Stimulated activated CD4-positive, alpha-beta T cell treated with anti-CD3 and anti-CD28 coated beads, TNF-alpha, amount 100 ng/mL, for 24 hours (primary cell): ENCODE data around the gene ADPRHL1.

ENCODE experiments used
- DNase-seq, 3 experiments: peaks; one replicate each; pipeline ENCODE4 v3.0.0-alpha.2; 2020; ENCODE audit warnings: low read depth in 3 of 3

Gene ADPRHL1

DNA sequence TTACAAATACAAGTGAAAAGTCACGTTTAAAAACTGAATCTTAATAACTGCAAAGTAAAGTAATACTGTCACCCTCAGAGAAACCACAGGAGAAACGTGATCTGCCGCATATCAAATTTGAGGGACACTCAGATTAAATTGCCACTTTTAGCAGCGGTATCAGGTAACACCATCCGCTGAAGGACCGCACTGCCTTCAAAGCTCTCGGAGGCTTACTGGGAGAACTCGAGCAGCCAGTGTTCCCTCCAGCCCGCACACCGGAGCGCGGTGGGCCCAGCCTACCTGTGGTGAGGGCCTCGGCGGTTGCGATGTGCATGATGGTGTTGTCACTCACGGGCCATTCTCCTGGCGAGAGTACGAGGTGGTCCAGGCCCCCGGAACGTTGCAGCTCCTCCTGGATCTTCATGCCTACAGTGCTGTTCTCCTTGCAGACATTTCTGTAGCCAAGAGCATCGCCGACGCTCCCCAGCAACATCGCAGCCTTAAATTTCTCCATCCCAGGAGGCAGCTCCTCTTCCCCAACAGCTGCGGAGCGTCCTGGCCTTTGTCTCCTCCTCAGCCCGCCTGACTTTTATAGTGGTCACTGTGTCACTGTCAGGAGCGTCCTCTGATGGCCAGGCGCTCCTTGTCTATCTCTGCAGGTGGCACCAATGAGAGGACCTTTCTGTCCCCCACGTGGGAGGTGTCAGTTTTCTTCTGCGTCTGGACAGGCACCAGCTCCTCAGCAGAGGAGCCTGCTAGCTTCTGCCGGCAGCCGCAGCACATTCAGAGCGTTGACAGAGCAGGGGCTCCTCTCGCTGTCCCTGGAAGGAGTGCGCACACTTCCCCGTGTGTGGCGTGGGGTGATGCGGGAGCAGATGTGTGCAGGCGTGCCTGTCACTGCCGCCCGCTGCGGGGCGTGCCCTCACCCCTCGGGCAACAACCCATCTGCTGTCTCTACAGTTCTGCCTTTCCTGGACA is at the start of gene ADPRHL1:
Gene ADPRHL1, minus strand, starts transcription at position 547 of the 960 bp plus-strand sequence. Its CDS starts 51 bp downstream, at position 496.
- DNase-seq = no peak

DNA sequence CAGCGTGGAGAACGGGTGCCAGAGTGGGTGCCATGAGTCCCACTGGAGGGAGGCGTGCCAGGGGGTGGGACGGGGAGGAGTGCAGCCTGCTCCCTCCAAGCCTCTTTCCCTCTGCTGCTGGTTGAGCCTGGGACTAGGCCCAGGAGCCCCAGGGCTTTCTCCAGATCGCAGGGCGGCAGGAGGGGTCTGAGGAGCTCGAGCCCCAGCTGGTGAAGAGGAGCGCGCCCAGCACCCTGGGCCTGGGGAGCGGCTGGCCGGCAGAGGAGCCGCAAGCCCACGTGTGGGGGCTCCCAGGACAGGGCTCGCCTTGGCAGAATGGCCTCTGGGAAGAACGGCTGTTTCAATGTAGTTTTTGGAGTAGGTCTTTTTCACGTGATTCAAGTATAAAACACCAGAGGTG is 49.4 kb upstream of the ADPRHL1 start:
- no peak for DNase-seq

DNA sequence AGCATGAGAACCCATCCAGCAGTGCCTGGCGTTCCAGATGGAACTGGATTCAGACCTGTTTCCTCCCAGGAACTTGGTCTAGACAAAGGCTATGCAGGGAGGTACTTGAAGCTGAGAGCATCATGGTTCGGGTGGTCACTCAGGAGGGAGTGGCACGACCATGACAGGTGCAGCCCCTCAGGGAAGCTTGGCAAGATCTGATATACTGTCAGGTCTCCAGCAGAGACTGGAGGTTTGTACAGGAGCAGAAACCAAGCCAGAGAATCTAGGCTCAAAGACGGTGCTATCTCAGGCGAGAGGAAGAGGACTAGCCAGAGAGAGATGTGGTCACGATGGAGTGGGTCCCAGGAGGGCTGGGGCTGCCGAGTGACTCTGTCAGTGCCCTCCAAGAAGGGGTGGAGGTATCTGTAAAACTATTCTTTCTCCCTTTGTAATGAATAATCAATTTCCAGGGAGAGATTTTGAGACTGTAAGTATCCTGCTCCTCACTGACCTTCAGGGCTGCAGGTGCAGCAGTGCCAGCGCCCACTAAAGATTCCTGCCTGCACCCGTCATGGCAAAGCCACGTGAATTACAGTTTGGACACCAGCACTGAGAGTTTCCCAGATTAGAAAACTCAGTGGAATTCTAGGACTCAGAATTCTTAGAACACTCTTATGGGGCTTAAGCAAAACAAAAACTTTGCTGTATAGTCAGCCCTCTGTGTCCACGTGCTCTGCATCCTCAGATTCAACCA is 47.4 kb upstream of the ADPRHL1 start:
- no peak for DNase-seq

DNA sequence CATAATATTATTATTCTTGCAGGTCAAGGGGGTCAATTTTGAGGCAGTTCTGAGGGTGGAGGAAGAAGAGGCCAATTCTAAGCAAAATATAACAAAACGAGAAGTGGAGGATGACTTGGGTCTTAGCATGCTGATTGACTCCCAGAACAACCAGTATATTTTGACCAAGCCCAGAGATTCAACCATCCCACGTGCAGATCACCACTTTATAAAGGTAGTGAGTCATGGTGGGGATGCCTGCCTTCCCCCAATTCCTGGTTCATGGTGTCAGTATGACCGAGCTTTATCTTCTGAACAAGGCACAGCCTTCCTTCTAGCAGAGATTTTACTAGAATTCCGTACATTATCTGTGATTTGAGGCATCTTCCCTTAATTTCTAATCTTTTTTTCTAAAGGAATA is 46.6 kb upstream of the ADPRHL1 start:
- DNase-seq = no peak

DNA sequence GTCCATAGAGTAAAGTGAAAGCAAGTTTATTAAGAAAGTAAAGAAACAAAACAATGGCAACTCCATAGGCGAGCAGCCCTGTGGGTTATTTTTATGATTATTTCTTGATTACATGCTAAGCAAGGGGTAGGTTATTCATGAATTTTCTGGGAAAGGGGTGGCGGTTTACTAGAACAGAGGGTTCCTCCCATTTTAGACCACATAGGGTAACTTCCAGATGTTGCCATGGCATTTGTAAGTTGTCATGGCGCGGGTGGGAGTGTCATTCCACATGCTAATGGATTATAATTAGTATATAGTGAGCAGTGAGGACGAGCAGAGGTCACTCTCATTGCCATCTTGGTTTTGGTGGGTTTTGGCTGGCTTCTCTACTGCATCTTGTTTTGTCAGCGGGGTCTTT is 45.6 kb upstream of the ADPRHL1 start:
- no peak for DNase-seq

DNA sequence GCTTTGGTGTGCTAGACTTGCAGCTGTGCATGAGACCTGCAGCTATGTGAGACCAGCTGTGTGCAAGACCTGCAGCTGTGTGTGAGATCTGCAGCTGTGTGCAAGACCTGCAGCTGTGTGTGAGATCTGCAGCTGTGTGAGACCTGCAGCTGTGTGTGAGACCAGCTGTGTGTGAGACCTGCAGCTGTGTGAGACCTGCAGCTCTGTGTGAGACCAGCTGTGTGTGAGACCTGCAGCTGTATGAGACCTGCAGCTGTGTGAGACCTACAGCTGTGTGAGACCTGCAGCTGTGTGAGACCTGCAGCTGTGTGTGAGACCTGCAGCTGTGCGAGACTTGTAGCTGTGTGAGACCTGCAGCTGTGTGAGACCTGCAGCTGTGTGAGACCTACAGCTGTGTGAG is 43.9 kb upstream of the ADPRHL1 start:
- no peak for DNase-seq

DNA sequence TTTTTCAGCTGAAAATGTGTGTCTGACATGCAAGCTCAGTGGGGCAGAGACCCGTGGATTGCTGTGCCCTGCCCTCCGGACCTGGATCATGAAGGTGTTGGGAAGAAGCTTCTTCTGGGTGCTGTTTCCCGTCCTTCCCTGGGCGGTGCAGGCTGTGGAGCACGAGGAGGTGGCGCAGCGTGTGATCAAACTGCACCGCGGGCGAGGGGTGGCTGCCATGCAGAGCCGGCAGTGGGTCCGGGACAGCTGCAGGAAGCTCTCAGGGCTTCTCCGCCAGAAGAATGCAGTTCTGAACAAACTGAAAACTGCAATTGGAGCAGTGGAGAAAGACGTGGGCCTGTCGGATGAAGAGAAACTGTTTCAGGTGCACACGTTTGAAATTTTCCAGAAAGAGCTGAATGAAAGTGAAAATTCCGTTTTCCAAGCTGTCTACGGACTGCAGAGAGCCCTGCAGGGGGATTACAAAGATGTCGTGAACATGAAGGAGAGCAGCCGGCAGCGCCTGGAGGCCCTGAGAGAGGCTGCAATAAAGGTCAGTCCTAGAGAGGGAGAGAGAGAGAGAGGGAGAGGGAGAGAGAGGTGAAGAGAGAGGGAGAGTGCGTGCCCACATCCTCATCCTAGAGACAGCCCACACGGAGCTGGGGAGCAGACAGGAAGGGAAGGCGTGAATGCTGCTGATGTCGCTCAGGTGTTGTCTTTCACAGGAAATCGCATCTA is 42.4 kb upstream of the ADPRHL1 start:
- DNase-seq = no peak

DNA sequence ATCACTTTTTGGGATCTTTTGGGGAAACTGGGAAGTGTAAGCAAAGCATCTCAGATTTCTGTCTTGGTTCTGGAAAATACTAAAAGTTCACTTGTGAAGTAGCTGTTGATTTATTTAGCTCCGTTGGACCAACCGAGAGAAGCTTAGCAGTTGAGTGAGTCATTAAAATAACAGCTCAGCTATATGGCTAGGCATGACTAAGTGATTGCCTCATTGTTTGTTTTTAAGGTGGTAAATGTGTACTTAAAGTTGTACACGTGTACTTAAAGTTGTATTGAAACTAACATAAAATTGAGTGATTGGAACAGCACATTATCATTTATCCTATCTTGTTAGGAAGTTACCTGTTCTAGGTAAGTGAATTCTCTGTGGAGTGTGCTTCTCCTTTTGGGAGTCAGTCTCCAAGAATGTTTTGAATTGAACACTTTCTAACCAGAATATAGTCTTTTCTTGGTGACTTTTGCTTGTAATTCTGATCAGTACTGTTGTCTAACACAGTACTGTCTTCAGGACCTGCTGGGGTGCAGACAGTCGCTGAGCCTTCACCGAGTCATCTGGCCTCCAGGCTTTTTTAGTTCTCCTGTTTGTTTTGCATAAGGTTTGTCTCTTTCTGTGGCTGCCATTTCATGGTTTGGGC is 40.1 kb upstream of the ADPRHL1 start:
- no peak for DNase-seq

DNA sequence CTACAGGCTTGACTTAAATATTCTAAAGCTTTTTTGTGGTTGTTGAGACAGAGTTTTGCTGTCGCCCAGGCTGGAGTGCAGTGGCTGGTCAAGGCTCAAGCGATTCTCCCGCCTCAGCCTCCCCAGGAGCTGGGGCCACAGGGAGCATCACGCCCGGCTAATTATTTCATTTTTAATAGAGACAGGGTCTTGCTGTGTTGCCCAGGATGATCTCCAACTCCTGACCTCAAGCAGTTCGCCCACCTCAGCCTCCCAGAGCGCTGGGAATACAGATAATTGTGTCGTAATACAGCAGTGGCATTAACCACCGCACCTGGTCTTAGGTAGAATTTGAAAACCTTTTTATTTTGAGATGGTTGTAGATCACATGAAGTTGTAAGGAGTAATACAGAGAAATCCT is 38.7 kb upstream of the ADPRHL1 start:
- DNase-seq = no peak

DNA sequence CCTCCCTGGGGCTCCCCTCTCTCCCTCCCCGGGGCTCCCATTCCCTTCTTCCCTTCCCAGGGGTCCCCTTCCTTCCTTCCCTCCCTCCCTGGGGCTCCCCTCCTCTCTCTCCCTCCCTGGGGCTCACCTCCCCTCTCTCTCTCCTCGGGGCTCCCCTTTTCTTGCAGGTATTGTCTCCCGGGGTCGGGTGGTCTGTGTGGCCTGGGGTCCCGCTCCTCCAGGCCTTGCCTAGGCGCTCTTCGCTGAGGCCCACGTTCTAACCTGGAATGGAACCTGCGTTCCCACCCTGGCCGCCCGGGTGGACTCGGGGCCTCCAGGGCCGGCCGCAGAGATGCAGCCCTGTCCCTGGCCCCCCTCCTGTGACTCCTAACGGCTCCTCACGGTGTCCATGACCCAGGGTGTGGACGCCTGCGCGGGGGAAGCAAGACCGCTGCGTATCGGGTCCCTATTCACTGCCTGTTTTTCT is 38.2 kb upstream of the ADPRHL1 start:
- DNase-seq = no peak

DNA sequence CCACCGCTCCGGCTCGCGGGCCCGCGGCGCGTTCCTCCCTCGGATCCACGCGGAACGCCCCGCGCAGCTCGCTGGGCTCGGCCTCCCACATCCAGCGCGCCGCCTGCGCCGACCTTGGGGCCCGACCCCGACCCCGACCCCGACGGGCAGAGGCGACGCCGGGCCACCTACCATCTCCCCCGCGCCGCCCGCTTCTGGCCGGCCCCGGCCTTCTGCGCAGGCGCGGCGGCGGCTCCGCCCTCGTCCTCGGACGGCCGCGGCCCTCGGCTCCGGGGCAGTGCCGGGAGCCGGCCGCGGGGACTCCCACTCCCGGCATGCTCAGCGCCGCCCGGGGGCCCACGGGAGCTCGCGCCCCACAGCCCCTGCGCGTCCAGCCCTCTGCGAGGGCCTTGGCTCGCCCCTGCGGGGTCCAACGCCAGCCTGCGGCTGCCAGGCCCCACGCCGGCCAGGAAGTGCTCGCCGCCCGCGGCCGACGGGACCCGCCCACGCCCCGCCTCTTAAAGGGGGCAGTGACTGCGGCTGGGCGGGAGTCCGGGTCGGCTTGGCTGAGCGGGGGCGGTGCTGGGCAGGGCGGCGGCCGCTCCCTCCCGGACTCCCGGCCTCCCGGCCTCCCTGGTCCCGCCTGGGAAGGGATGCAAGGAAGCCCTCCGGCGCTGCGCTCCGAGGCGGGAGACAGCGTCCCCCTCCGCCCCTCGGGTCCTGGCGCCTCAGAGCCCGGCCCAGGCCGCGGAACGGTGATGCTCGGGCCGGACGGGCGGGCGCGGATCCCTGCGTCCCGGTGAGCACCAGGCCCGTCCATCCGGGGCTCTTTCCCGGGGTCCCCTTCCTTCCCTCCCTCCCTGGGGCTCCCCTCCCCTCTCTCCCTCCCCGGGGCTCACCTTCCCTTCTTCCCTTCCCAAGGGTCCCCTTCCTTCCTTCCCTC is 37.5 kb upstream of the ADPRHL1 start, which contains the start of gene DCUN1D2:
Gene DCUN1D2, minus strand, starts transcription at position 216 of the 922 bp plus-strand sequence. Its CDS starts 42 bp downstream, at position 174.
- DNase-seq = peak; percentile 34 to 77 (median 58)

DNA sequence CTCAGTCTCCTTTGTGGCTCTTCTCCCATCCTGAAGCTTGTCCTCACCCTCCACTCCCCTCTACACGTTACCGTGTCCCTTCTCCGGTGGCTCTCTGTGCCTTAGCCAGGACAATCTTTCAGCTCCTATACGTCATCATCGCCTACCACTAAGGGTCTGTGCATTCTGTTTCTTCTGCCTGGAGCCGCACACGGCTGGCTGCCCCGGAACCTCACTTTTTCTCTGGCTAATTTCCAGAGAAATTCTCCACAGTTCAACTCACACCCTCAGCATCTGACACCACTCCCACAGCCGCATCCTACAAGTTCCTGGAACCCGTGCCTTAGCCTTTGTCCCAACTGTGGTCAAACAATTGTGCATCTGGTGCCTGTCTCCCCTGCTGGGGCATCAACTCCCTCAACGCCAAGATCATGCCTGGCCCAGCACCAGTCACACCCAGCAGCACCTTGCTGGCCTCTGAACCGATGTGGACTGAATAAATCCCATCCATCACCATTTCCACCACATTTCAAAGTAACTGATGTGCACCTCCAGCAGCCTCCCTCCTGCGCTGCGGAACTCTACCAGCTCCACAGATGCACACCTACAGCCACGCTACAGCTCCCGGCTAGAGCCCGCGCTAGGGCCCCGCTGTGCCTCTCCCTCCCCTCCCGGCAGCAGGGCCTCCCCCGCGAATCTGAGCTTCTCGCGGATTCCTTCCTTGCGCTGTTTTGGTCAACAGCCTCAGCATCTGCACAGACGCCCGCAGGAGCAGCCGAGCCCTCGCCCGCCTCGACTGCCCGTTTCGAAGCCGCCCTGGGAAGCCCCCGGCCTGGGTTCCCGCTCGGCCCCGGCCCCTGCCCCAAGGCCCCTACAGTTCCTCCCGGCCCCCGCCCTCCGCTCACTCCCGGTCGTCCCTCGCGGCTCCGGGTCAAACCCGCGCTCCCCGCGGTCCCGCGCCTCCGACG is 36.5 kb upstream of the ADPRHL1 start:
- peak; percentile 4 to 28 (median 20) for DNase-seq

DNA sequence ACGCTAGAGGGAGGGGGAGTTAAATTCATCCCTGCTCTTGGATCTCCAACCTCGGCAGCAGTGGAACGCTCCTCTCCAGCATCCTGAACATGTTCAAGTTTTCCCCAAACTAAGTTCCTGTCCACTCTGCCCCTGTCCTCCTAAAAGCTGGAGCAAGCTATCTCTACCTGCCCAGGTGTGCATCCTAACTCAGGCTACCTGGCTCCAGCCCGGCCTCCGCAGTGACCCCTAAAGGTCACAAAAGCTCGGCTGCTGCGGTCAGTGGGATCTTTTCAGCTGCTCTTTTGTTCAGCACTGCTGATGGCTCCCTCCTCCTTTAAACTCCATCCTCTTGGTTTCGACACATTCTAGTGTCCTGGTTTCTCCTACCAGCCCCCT is 35.9 kb upstream of the ADPRHL1 start:
- no peak for DNase-seq

DNA sequence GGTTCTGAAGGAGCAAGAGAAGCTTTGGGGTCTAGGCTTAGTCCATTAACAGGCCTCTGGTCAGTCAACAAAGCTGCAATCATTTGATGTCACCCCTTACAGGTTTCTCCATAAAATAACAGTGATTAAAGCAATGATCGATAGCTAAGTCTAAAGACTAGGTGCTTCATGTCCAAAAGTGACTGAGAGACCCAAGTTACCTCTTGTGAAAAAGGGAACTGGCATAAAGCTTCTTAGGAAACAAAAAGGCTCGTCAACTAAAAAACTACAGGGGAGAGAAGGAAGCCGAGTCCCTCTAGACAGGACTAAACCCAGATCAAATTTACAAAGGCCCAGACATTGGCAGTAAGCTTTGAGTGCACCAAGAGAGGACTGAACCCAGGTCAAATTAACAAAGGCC is 35.0 kb upstream of the ADPRHL1 start:
- no peak for DNase-seq

DNA sequence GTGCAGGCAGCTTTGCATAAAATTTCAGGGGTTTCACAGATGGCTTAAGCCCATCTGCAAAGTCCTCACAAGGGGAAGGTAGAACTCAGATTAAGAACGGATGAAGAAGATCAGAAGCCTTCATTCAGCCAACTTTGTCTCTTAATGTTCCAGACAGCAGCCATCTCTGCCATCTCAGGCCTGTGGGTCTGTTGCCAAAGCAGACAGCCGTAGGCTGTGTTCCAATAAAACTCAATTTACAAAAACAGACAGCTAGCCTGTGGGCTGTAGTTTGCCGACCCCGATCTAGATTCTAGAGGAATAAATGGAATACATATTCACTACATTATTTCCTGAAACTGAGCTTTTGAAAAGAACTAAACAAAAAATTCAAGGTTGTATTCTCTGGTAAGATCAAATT is 33.4 kb upstream of the ADPRHL1 start:
- no peak for DNase-seq

DNA sequence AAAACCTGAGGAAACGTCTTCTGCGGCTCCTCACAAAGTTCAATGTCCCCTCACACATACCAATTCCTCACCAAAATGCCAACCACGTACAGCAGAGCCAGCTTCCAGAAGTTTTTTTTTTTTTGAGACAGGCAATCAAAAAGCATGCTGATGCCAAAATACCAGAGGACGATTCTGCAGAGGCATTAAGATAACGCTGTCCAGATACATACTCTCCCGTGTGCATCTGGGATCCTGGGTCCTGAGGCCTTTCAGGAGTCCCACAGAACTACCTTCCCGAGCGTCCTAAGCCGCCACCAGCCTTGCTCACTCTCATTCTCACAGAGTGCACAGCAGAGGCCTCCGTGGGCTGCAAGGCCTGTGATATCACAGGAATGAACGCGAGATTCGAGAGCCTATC is 32.3 kb upstream of the ADPRHL1 start:
- no peak for DNase-seq

DNA sequence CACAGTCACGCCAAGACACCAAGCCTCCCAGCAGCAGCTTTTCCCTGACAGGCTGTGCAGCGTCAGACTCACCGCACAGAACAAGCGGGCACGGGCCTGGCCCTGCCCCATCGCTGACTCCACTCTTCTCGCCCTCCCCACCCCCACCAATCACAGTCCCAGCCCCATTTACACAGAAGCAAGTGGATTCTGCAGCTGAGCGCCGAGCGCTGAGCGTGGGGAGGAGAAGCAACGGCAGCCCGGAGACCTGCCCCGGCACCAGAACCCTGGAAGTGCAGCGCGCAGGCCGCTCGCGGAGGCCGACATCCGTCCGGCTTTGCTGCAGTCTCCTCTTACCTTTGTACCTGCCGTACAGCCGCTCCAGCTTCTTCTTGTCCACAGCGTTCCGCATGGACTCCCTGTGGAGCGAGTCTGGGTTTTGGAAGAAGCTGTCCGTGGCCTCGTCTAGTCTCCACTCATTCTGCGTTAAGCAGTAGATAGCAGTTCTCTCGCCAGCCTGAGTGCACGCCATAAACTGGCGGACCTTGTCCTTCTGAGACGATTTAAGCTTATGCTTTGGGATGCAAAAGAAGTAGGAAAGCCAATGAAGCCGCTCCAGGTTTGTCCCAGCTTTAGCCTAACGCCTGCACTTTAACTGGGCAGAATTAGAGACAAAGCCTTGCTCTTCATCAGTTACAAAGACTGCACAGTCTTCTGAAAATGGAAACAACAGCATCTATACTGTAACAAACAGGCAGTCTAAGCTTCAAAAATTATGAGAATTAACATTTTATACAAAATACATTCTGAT is 30.4 kb upstream of the ADPRHL1 start:
- no peak for DNase-seq

DNA sequence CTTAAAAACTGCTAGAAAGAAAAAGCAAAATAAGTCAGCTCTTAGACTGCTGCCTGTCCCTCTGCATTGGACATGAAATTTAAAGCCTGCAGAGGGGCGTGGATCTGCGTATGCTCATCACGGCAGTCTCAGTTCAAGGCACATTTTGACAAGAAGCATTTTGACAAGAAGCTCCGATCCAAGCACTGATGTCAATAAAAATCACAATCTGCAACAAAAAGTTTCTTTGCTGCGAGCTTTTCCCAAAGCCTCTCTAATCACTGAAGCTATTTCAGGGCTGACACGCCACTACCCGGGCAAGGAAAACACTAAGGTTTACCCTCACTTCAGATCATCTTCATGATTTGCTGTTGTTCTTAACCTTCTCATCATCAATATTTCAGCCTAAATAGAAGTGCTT is 29.8 kb upstream of the ADPRHL1 start:
- DNase-seq = no peak
